Suprapubic skin (tissue), 4 donors: Measurements from ENCODE around the gene SLC39A3. TPM values are rescaled to one million over a fixed set of nuclear protein-coding genes. Genes with fewer than 3 reads are reported as not detected.

Source experiments
- DNase-seq, 2 donors: peaks; one replicate each; pipeline ENCODE4 v3.0.0-alpha.2; 2019; ENCODE audit warnings: low spot score in 2 of 2
- H3K27ac ChIP-seq: fragments of 200-600 bp; sonication (generic); one replicate; pipeline ENCODE4 v1.5.1; 2019
- H3K27me3 ChIP-seq: fragments of 200-600 bp; sonication (generic); one replicate; pipeline ENCODE4 v1.5.1; 2019
- H3K36me3 ChIP-seq: fragments of 200-600 bp; sonication (generic); one replicate; pipeline ENCODE4 v1.5.1; 2019
- H3K4me1 ChIP-seq: fragments of 200-600 bp; sonication (generic); one replicate; pipeline ENCODE4 v1.5.1; 2019
- H3K4me3 ChIP-seq: fragments of 200-600 bp; sonication (generic); one replicate; pipeline ENCODE4 v1.5.1; 2019; ENCODE audit warnings: mild to moderate bottlenecking
- H3K9me3 ChIP-seq: fragments of 200-600 bp; sonication (generic); one replicate; pipeline ENCODE4 v1.5.1; 2019
- CTCF ChIP-seq, 2 donors: fragments of 200-600 bp in 1 of 2; fragments of 450-650 bp in 1 of 2; sonication (generic) in 1 of 2; IDR thresholded peaks; one replicate each; pipeline ENCODE4 v1.5.1; 2016 to 2019; ENCODE audit warnings: antibody characterized with exemption in 2 of 2, mild to moderate bottlenecking in 1 of 2, moderate library complexity in 1 of 2
- EP300 ChIP-seq: sonication (generic); formaldehyde crosslinking; IDR thresholded peaks from one replicate; pipeline ENCODE4 v1.6.1; 2017; ENCODE audit warnings: antibody characterized with exemption
- POLR2A ChIP-seq, 2 donors: fragments of 450-650 bp; IDR thresholded peaks; one replicate each; pipeline ENCODE4 v1.6.1; 2017; ENCODE audit warnings: antibody characterized with exemption in 2 of 2, mild to moderate bottlenecking in 2 of 2, moderate library complexity in 2 of 2
- POLR2AphosphoS5 ChIP-seq, 3 donors: sonication (generic); formaldehyde crosslinking; IDR thresholded peaks; one replicate each; pipeline ENCODE4 v1.6.1; 2017; ENCODE audit warnings: antibody characterized with exemption in 3 of 3
- WGBS: methylation state at CpG from one replicate; pipeline ENCODE4 v1.1.5; 2018; 5-methylcytosine and 5-hydroxymethylcytosine counted together
- total RNA-seq, 4 donors: library from RNA; depleted of rRNA; stranded (reverse); fragments of >200 nt; gene quantifications; one replicate each; pipeline ENCODE4 v1.1.0, GENCODE V29; 2016

SLC39A3 gene
- total RNA-seq, 4 donors from 2014 or later = 8.0 to 31.1 (median 23.0) TPM

- Histone ChIP-seq H3K9me3 (peaks cover 6% of the 10 kb centered on the region), H3K4me3 (peak overlapping the region; percentile 55), H3K27ac (no peak overlapping the region), H3K27me3 (peaks cover 45% of the 10 kb centered on the region), H3K4me1 (peaks cover 38% of the 10 kb centered on the region), H3K36me3 (no peaks in the 10 kb centered on the region)
- WGBS = 0% methylated on average over 5 of the region's 37 CpGs
- TF ChIP-seq CTCF (IDR thresholded peaks at IDR 0.05) = no peak
- TF ChIP-seq POLR2A (IDR thresholded peaks at IDR 0.05) = no peak
- TF ChIP-seq POLR2AphosphoS5 (IDR thresholded peaks at IDR 0.05) = no peak
- TF ChIP-seq EP300 = no peak
- DNase-seq = no peak
These were observed 19.7 kb downstream of the SLC39A3 start for GRCh38 chr19:2719920-2720776.

- no peak overlapping the region for H3K27ac ChIP-seq
- peaks cover 38% of the 10 kb centered on the region for H3K4me1 ChIP-seq
- peaks cover 7% of the 10 kb centered on the region for H3K9me3 ChIP-seq
- DNase-seq = no peak
- WGBS = 55% methylated on average over 6 of the region's 7 CpGs
- no peak overlapping the region for H3K4me3 ChIP-seq
- TF ChIP-seq POLR2AphosphoS5 (IDR thresholded peaks at IDR 0.05) (no peak), POLR2A (IDR thresholded peaks at IDR 0.05) (no peak), EP300 (no peak), CTCF (IDR thresholded peaks at IDR 0.05) (no peak)
- H3K27me3 ChIP-seq = peaks cover 42% of the 10 kb centered on the region
- no peaks in the 10 kb centered on the region for H3K36me3 ChIP-seq
These were observed 20.5 kb downstream of the SLC39A3 start for GRCh38 chr19:2719232-2719735.

GRCh38 chr19:2717638-2718541 lies 21.9 kb downstream of the SLC39A3 start:
- Histone ChIP-seq H3K36me3 (no peaks in the 10 kb centered on the region), H3K4me3 (no peak overlapping the region), H3K27me3 (peaks cover 40% of the 10 kb centered on the region), H3K4me1 (peaks cover 27% of the 10 kb centered on the region), H3K9me3 (peaks cover 7% of the 10 kb centered on the region), H3K27ac (no peak overlapping the region)
- WGBS = 87% methylated on average over 31 of the region's 52 CpGs
- no peak for TF ChIP-seq EP300
- TF ChIP-seq POLR2AphosphoS5 (IDR thresholded peaks at IDR 0.05) = no peak
- TF ChIP-seq POLR2A (IDR thresholded peaks at IDR 0.05) = no peak
- TF ChIP-seq CTCF (IDR thresholded peaks at IDR 0.05) = no peak
- DNase-seq = no peak

- TF ChIP-seq CTCF (IDR thresholded peaks at IDR 0.05) (no peak), POLR2AphosphoS5 (IDR thresholded peaks at IDR 0.05) (no peak), EP300 (no peak), POLR2A (IDR thresholded peaks at IDR 0.05) (no peak)
- Histone ChIP-seq H3K36me3 (no peaks in the 10 kb centered on the region), H3K27me3 (peaks cover 31% of the 10 kb centered on the region), H3K27ac (no peak overlapping the region), H3K9me3 (peaks cover 7% of the 10 kb centered on the region), H3K4me3 (no peak overlapping the region), H3K4me1 (peaks cover 20% of the 10 kb centered on the region)
- DNase-seq = no peak
- 90% methylated on average over 48 of the region's 51 CpGs for WGBS
These were observed 22.8 kb downstream of the SLC39A3 start for GRCh38 chr19:2716722-2717637.
